Measurements from ENCODE around the gene MAPK6.
"Not testable (repeated sequence)": the region's sequence is repeated elsewhere in the genome, so short reads cannot be mapped to it uniquely, and the experiment has no call there.

Gene MAPK6

DNA sequence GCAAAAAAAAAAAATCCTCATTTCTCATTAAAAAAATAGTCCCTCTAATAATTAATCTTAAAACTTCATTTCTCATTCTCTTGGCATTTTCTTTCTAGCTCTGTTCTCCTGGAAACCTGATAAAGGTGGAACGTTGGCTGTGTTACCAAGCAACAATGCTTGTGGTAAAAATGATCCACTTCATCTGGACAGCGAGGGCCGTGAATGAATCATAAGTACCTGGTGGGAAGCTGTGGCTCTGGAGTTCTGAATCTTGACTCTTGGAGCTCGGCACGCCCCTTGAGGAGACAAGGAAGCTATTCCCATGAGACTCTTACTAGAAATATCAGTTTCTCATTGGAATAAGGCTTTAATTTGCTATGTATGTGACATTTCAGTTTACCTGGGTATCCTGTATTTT lies 61.0 kb downstream of the MAPK6 start:
- DNase-seq (ENCODE audit: low read depth) = no peak
- H3K4me3 ChIP-seq (ENCODE audit: control insufficient read depth, low read depth, low read length) = no peak overlapping the region
- TF ChIP-seq, protein P1, sequence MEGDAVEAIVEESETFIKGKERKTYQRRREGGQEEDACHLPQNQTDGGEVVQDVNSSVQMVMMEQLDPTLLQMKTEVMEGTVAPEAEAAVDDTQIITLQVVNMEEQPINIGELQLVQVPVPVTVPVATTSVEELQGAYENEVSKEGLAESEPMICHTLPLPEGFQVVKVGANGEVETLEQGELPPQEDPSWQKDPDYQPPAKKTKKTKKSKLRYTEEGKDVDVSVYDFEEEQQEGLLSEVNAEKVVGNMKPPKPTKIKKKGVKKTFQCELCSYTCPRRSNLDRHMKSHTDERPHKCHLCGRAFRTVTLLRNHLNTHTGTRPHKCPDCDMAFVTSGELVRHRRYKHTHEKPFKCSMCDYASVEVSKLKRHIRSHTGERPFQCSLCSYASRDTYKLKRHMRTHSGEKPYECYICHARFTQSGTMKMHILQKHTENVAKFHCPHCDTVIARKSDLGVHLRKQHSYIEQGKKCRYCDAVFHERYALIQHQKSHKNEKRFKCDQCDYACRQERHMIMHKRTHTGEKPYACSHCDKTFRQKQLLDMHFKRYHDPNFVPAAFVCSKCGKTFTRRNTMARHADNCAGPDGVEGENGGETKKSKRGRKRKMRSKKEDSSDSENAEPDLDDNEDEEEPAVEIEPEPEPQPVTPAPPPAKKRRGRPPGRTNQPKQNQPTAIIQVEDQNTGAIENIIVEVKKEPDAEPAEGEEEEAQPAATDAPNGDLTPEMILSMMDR (conservative IDR thresholded peaks at IDR 0.05; ENCODE audit: control insufficient read depth, insufficient read depth, low read depth, low read length) = no peak

DNA sequence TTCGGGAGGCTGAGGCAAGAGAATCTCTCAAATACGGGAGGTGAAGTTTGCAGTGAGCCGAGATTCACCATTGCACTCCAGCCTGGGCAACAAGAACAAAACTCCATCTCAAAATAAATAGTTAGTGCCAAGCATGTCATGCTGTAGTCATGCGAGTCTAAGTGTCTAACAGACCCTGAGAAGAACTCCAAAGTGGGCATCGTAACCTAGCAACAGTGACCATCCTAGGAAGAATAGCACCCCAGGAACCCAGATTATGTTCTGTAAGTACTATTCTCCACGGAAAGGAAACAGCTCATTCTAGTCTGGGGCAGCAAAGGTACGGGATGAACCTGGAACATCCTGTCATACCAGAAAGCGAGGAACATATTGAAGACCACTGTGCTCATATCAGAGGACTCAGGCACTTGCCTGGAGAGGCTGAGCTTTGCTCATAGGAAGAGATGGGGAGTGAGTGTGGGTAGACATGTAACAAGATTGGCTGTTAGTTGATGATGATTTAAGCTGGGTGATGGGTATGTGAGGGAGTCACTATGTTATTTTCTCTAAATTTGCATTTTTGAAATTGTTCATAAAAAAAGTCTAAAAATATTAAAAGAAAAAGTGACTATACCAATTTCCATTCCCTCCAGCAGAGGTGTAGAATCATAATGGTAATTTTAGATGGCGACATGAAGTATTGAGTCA lies 61.8 kb downstream of the MAPK6 start:
- no peak overlapping the region for H3K4me3 ChIP-seq (ENCODE audit: control insufficient read depth, low read depth, low read length)
- TF ChIP-seq, protein P1 (conservative IDR thresholded peaks at IDR 0.05; ENCODE audit: control insufficient read depth, insufficient read depth, low read depth, low read length) = no peak
- DNase-seq (ENCODE audit: low read depth) = no peak

- TF ChIP-seq, protein P1 (conservative IDR thresholded peaks at IDR 0.05; ENCODE audit: control insufficient read depth, insufficient read depth, low read depth, low read length) = no peak
- no peak for DNase-seq (ENCODE audit: low read depth)
- H3K4me3 ChIP-seq (ENCODE audit: control insufficient read depth, low read depth, low read length) = no peak overlapping the region
These were observed 63.4 kb downstream of the MAPK6 start for GRCh38 chr15:52082197-52083036.

DNA sequence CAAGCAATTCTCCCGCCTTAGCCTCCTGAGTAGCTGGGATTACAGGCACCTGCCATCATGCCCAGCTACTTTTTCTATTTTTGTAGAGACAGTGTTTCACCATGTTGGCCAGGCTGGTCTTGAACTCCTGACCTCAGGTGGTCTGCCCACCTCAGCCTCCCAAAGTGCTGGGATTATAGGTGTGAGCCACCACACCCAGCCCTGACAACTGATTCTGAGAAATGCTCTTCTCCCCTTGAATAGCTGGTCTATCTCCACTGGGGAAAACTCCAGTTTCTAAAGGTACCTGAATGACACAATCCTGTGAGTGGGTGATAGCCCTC lies 64.0 kb downstream of the MAPK6 start:
- H3K4me3 ChIP-seq (ENCODE audit: control insufficient read depth, low read depth, low read length); DNase-seq (ENCODE audit: low read depth): not testable (repeated sequence)

- DNase-seq (ENCODE audit: low read depth) = no peak
- TF ChIP-seq, protein P1 (conservative IDR thresholded peaks at IDR 0.05; ENCODE audit: control insufficient read depth, insufficient read depth, low read depth, low read length) = no peak
- no peak overlapping the region for H3K4me3 ChIP-seq (ENCODE audit: control insufficient read depth, low read depth, low read length)
These were observed 64.6 kb downstream of the MAPK6 start for GRCh38 chr15:52083603-52084002.

GRCh38 chr15:52085299-52085698 lies 66.3 kb downstream of the MAPK6 start:
- no peak overlapping the region for H3K4me3 ChIP-seq (ENCODE audit: control insufficient read depth, low read depth, low read length)
- DNase-seq (ENCODE audit: low read depth) = no peak
- TF ChIP-seq, protein P1 (conservative IDR thresholded peaks at IDR 0.05; ENCODE audit: control insufficient read depth, insufficient read depth, low read depth, low read length) = no peak

GRCh38 chr15:52086011-52086786 lies 67.2 kb downstream of the MAPK6 start:
- no peak for DNase-seq (ENCODE audit: low read depth)
- no peak overlapping the region for H3K4me3 ChIP-seq (ENCODE audit: control insufficient read depth, low read depth, low read length)
- TF ChIP-seq, protein P1 (conservative IDR thresholded peaks at IDR 0.05; ENCODE audit: control insufficient read depth, insufficient read depth, low read depth, low read length) = no peak
